Progenitor cell of endocrine pancreas (in vitro differentiated cells): ENCODE measurements around the gene ZNF324B. TPM values are rescaled to one million over a fixed set of nuclear protein-coding genes. Genes with fewer than 3 reads are reported as not detected.
A peak's percentile ranks its signal among the peaks of the same experiment; 100 is the strongest.
"Not testable (repeated sequence)": the region's sequence is repeated elsewhere in the genome, so short reads cannot be mapped to it uniquely, and the experiment has no call there.

Experiments used
- DNase-seq: peaks from one replicate; pipeline ENCODE4 v3.0.0; 2021; ENCODE audit warnings: low spot score; ENCODE audit not compliant: unreplicated experiment
- H3K27ac Mint-ChIP-seq: 2 replicates; pipeline ENCODE4 v1.8.0; 2021; ENCODE audit warnings: mild to moderate bottlenecking, moderate library complexity, mixed read lengths
- H3K27me3 Mint-ChIP-seq: 2 replicates; pipeline ENCODE4 v1.8.0; 2021; ENCODE audit warnings: mixed read lengths
- H3K36me3 Mint-ChIP-seq: 2 replicates; pipeline ENCODE4 v1.8.0; 2022; ENCODE audit warnings: mixed read lengths; ENCODE audit not compliant: insufficient read depth
- H3K4me1 Mint-ChIP-seq: 2 replicates; pipeline ENCODE4 v1.8.0; 2021; ENCODE audit warnings: low read depth, mixed read lengths
- H3K4me3 Mint-ChIP-seq: 2 replicates; pipeline ENCODE4 v1.8.0; 2021; ENCODE audit warnings: low read depth, mild to moderate bottlenecking, moderate library complexity, mixed read lengths
- H3K9me3 Mint-ChIP-seq: 2 replicates; pipeline ENCODE4 v1.8.0; 2021; ENCODE audit warnings: low read depth, mixed read lengths
- CTCF ChIP-seq: fragments of 200-600 bp; sonication (generic); IDR thresholded peaks from one replicate; pipeline ENCODE4 v1.5.0; 2021; ENCODE audit warnings: antibody characterized with exemption, mild to moderate bottlenecking; ENCODE audit not compliant: unreplicated experiment
- total RNA-seq: library from RNA; stranded (reverse); gene quantifications from 2 replicates; pipeline ENCODE4 v1.2.1, GENCODE V29; 2021

ZNF324B gene
- total RNA-seq, 1 donor from 2014 or later, result 11.2 TPM

GRCh38 chr19:58466089-58466759 lies 14.8 kb downstream of the ZNF324B start:
- peaks cover 2% of the 10 kb centered on the region for H3K36me3 Mint-ChIP-seq
- peak overlapping the region; percentile 82 for H3K27ac Mint-ChIP-seq
- H3K9me3 Mint-ChIP-seq, result no peaks in the 10 kb centered on the region
- H3K27me3 Mint-ChIP-seq, result no peaks in the 10 kb centered on the region
- no peak for DNase-seq
- H3K4me1 Mint-ChIP-seq, result peaks cover 19% of the 10 kb centered on the region
- no peak for TF ChIP-seq CTCF
- peak overlapping the region; percentile 78 for H3K4me3 Mint-ChIP-seq

- peak within 1 kb of the TSS; percentile 82 for H3K27ac Mint-ChIP-seq
- H3K36me3 Mint-ChIP-seq, result peaks cover 2% of the 10 kb centered on the region
- TF ChIP-seq CTCF, result no peak
- DNase-seq, result peak; percentile 96
- peak within 1 kb of the TSS; percentile 78 for H3K4me3 Mint-ChIP-seq
- H3K4me1 Mint-ChIP-seq, result peaks cover 19% of the 10 kb centered on the region
- no peaks in the 10 kb centered on the region for H3K27me3 Mint-ChIP-seq
- H3K9me3 Mint-ChIP-seq, result no peaks in the 10 kb centered on the region
These were observed 15.6 kb downstream of the ZNF324B start, which contains the start of gene ZNF324 for GRCh38 chr19:58466760-58467589. TSS of gene ZNF324 (plus strand) at chr19:58467080. CDS start at chr19:58469186, 2,106 bp downstream.

- peaks cover 15% of the 10 kb centered on the region for H3K4me1 Mint-ChIP-seq
- H3K4me3 Mint-ChIP-seq, result peak overlapping the region; percentile 78
- peak overlapping the region; percentile 88 for H3K27ac Mint-ChIP-seq
- H3K27me3 Mint-ChIP-seq, result no peaks in the 10 kb centered on the region
- TF ChIP-seq CTCF, result no peak
- no peak for DNase-seq
- H3K9me3 Mint-ChIP-seq, result no peaks in the 10 kb centered on the region
- peaks cover 2% of the 10 kb centered on the region for H3K36me3 Mint-ChIP-seq
These were observed 16.9 kb downstream of the ZNF324B start for GRCh38 chr19:58468216-58468839.

GRCh38 chr19:58469241-58470013 lies 18.0 kb downstream of the ZNF324B start:
- Mint-ChIP-seq H3K4me1 (peaks cover 15% of the 10 kb centered on the region), H3K9me3 (no peaks in the 10 kb centered on the region), H3K4me3 (peak overlapping the region; percentile 78), H3K27me3 (no peaks in the 10 kb centered on the region), H3K36me3 (peaks cover 2% of the 10 kb centered on the region), H3K27ac (no peak overlapping the region)
- no peak for TF ChIP-seq CTCF
- DNase-seq, result no peak

GRCh38 chr19:58470837-58471543 lies 19.6 kb downstream of the ZNF324B start:
- not testable (repeated sequence) for H3K4me3 Mint-ChIP-seq, H3K27ac Mint-ChIP-seq, DNase-seq, H3K9me3 Mint-ChIP-seq, H3K36me3 Mint-ChIP-seq, H3K27me3 Mint-ChIP-seq
- peaks cover 18% of the 10 kb centered on the region for H3K4me1 Mint-ChIP-seq
